AG09309 (cell line): Measurements from ENCODE around the gene PSEN2.

ENCODE experiments used
- DNase-seq: peaks from one replicate; pipeline ENCODE4 v3.0.0-alpha.2; 2010; ENCODE audit warnings: low read depth
- H3K4me3 ChIP-seq: 2 replicates; pipeline ENCODE4 v1.5.1; 2011; ENCODE audit warnings: mild to moderate bottlenecking, low read depth, low read length, moderate library complexity; ENCODE audit not compliant: control insufficient read depth
- TF ChIP-seq, protein P1 (sequence below): IDR thresholded peaks from 2 replicates; pipeline ENCODE4 v1.5.1; 2011; ENCODE audit warnings: mild to moderate bottlenecking, low read depth, low read length, inconsistent platforms; ENCODE audit not compliant: insufficient read depth, control insufficient read depth; ENCODE audit errors: missing control alignments

The PSEN2 gene

DNA sequence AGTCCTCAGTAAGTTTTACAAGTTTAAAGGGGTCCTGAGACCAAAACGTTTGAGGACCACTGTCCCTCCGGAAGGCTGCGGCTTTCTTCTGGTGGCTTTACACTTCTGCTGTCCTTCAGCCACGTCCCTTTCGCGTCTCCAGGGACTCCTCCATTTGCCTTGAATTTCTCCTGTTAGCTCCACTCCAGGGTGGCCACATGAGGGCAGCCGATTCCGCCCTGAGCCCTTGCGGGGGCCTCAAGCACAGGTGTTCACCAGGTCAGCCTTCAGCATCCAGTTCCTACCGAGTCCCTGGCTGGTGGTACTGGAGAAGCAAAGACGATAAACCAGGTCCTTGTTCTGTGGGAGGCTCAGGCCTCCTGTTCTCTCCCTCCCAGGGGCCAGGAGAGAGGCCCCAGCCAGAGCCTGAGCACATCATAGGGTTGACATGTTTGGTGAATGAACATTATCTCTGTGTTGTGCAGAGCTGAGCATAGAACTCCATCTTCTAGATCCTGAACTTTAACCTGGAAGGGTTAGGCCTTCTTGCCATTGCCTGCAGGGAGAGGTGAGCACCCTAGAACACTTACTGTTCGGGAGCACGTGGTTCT is 42.3 kb downstream of the PSEN2 start:
- no peak for DNase-seq
- no peak overlapping the region for H3K4me3 ChIP-seq
- TF ChIP-seq, protein P1, sequence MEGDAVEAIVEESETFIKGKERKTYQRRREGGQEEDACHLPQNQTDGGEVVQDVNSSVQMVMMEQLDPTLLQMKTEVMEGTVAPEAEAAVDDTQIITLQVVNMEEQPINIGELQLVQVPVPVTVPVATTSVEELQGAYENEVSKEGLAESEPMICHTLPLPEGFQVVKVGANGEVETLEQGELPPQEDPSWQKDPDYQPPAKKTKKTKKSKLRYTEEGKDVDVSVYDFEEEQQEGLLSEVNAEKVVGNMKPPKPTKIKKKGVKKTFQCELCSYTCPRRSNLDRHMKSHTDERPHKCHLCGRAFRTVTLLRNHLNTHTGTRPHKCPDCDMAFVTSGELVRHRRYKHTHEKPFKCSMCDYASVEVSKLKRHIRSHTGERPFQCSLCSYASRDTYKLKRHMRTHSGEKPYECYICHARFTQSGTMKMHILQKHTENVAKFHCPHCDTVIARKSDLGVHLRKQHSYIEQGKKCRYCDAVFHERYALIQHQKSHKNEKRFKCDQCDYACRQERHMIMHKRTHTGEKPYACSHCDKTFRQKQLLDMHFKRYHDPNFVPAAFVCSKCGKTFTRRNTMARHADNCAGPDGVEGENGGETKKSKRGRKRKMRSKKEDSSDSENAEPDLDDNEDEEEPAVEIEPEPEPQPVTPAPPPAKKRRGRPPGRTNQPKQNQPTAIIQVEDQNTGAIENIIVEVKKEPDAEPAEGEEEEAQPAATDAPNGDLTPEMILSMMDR: peak; percentile 35

- DNase-seq: no peak
- TF ChIP-seq, protein P1: no peak
- no peak overlapping the region for H3K4me3 ChIP-seq
Observed at GRCh38 chr1:226915672-226915995, 45.2 kb downstream of the PSEN2 start.

GRCh38 chr1:226916497-226916896 is 46.1 kb downstream of the PSEN2 start:
- H3K4me3 ChIP-seq: no peak overlapping the region
- TF ChIP-seq, protein P1: no peak
- no peak for DNase-seq

GRCh38 chr1:226919587-226919986 is 49.2 kb downstream of the PSEN2 start:
- TF ChIP-seq, protein P1: no peak
- no peak overlapping the region for H3K4me3 ChIP-seq
- DNase-seq: no peak

- TF ChIP-seq, protein P1: no peak
- no peak for DNase-seq
- no peak overlapping the region for H3K4me3 ChIP-seq
Observed at GRCh38 chr1:226919995-226920394, 49.6 kb downstream of the PSEN2 start.

GRCh38 chr1:226920446-226920894 is 50.1 kb downstream of the PSEN2 start:
- no peak for DNase-seq
- no peak overlapping the region for H3K4me3 ChIP-seq

More at GRCh38 chr1:226920446-226920894, 50.1 kb downstream of the PSEN2 start:
- TF ChIP-seq, protein P1: no peak
